HG03159 (cell line): ENCODE results near the gene SGSM2.
A peak's percentile ranks its signal among the peaks of the same experiment; 100 is the strongest.

Experiments
- ATAC-seq: cut with Tn5 transposase; IDR thresholded peaks from one replicate; pipeline ENCODE4 v1.9.1; 2021; ENCODE audit warnings: mild to moderate bottlenecking, moderate library complexity; ENCODE audit not compliant: unreplicated experiment

The SGSM2 gene

GRCh38 chr17:2397247-2398171, 60.2 kb downstream of the SGSM2 start:
- no peak for ATAC-seq

GRCh38 chr17:2398182-2398581, 60.9 kb downstream of the SGSM2 start:
- no peak for ATAC-seq

GRCh38 chr17:2398655-2399571, 61.6 kb downstream of the SGSM2 start:
- no peak for ATAC-seq

- peak; percentile 31 for ATAC-seq
Observed at GRCh38 chr17:2399572-2400473, 62.5 kb downstream of the SGSM2 start.

GRCh38 chr17:2400474-2400866, 63.2 kb downstream of the SGSM2 start:
- no peak for ATAC-seq

- peak; percentile 38 for ATAC-seq
Observed at GRCh38 chr17:2400877-2401425, 63.6 kb downstream of the SGSM2 start, which contains the start of gene MNT. Gene MNT (minus strand): TSS chr17:2401060. CDS start chr17:2400712, 348 bp downstream.

GRCh38 chr17:2401426-2402221, 64.3 kb downstream of the SGSM2 start:
- ATAC-seq, result peak; percentile 53

- no peak for ATAC-seq
Observed at GRCh38 chr17:2402544-2402943, 65.2 kb downstream of the SGSM2 start.

GRCh38 chr17:2403044-2403443, 65.7 kb downstream of the SGSM2 start:
- no peak for ATAC-seq

- ATAC-seq, result no peak
Observed at GRCh38 chr17:2405247-2405926, 68.1 kb downstream of the SGSM2 start.

- ATAC-seq, result no peak
Observed at GRCh38 chr17:2406271-2406902, 69.1 kb downstream of the SGSM2 start.

- ATAC-seq, result no peak
Observed at GRCh38 chr17:2406903-2407790, 69.8 kb downstream of the SGSM2 start.

GRCh38 chr17:2410951-2411350, 73.7 kb downstream of the SGSM2 start:
- no peak for ATAC-seq

- no peak for ATAC-seq
Observed at GRCh38 chr17:2412561-2413021, 75.3 kb downstream of the SGSM2 start.

- ATAC-seq, result no peak
Observed at GRCh38 chr17:2414446-2415064, 77.3 kb downstream of the SGSM2 start.

- no peak for ATAC-seq
Observed at GRCh38 chr17:2415081-2415480, 77.8 kb downstream of the SGSM2 start.
